GM23338 (cell line): Measurements from ENCODE around the gene NAB2. TPM values are rescaled to one million over a fixed set of nuclear protein-coding genes. Genes with fewer than 3 reads are reported as not detected.

Experiments
- ATAC-seq: fragments of 200-7000 bp; cut with Tn5 transposase; 3 replicates; pipeline ENCODE4 v1.9.1; 2020
- DNase-seq: peaks from one replicate; pipeline ENCODE4 v3.0.0-alpha.2; 2015; ENCODE audit warnings: low spot score
- H2AFZ ChIP-seq: fragments of 200-600 bp; sonication (generic); 2 replicates; pipeline ENCODE4 v1.8.0; 2016; ENCODE audit warnings: antibody characterized with exemption, mild to moderate bottlenecking, moderate library complexity
- H3F3A ChIP-seq: fragments of 200-600 bp; sonication (generic); replicated peaks from 2 replicates; pipeline ENCODE4 v1.8.0; 2017; ENCODE audit warnings: antibody characterized with exemption, mixed run types, low read depth
- H3K27ac ChIP-seq: fragments of 200-600 bp; sonication (generic); 2 replicates; pipeline ENCODE4 v1.6.1; 2016; ENCODE audit warnings: low read depth
- H3K27me3 ChIP-seq: fragments of 200-600 bp; sonication (generic); 2 replicates; pipeline ENCODE4 v1.8.0; 2016; ENCODE audit warnings: mild to moderate bottlenecking, mixed run types, moderate library complexity; ENCODE audit not compliant: insufficient read depth
- H3K36me3 ChIP-seq: fragments of 200-600 bp; sonication (generic); 2 replicates; pipeline ENCODE4 v1.8.0; 2016; ENCODE audit warnings: mild to moderate bottlenecking; ENCODE audit not compliant: insufficient read depth
- H3K4me1 ChIP-seq: fragments of 200-600 bp; sonication (generic); 2 replicates; pipeline ENCODE4 v1.8.0; 2016; ENCODE audit warnings: mild to moderate bottlenecking, moderate library complexity; ENCODE audit not compliant: insufficient read depth
- H3K4me2 ChIP-seq: fragments of 200-600 bp; sonication (generic); 2 replicates; pipeline ENCODE4 v1.7.1; 2017; ENCODE audit warnings: mixed run types
- H3K4me3 ChIP-seq: fragments of 200-600 bp; sonication (generic); 2 replicates; pipeline ENCODE4 v1.6.1; 2016; ENCODE audit warnings: mixed run types
- H3K79me2 ChIP-seq: fragments of 200-600 bp; sonication (generic); replicated peaks from 2 replicates; pipeline ENCODE4 v1.8.0; 2017; ENCODE audit warnings: mild to moderate bottlenecking; ENCODE audit not compliant: insufficient read depth
- H3K9me2 ChIP-seq: fragments of 200-600 bp; sonication (generic); 2 replicates; pipeline ENCODE4 v1.8.0; 2017; ENCODE audit not compliant: insufficient read depth
- H4K20me1 ChIP-seq: fragments of 200-600 bp; sonication (generic); replicated peaks from 2 replicates; pipeline ENCODE4 v1.8.0; 2017; ENCODE audit warnings: mild to moderate bottlenecking; ENCODE audit not compliant: insufficient read depth
- H3K27ac Mint-ChIP-seq: 2 replicates; pipeline ENCODE4 v1.8.0; 2020; ENCODE audit warnings: inconsistent platforms, mild to moderate bottlenecking, moderate library complexity, mixed read lengths
- H3K27me3 Mint-ChIP-seq: 3 replicates; pipeline ENCODE4 v1.8.0; 2022; ENCODE audit warnings: low read depth, mild to moderate bottlenecking, moderate library complexity, mixed read lengths, inconsistent platforms; ENCODE audit not compliant: insufficient read depth, poor library complexity
- H3K36me3 Mint-ChIP-seq: 3 replicates; pipeline ENCODE4 v1.8.0; 2021; ENCODE audit warnings: low read depth, mild to moderate bottlenecking, inconsistent platforms, moderate library complexity, mixed read lengths
- H3K4me1 Mint-ChIP-seq: 3 replicates; pipeline ENCODE4 v1.8.0; 2020; ENCODE audit warnings: mild to moderate bottlenecking, inconsistent platforms, mixed read lengths
- H3K4me3 Mint-ChIP-seq: 3 replicates; pipeline ENCODE4 v1.8.0; 2021; ENCODE audit warnings: moderate library complexity, mild to moderate bottlenecking, inconsistent platforms, mixed read lengths
- H3K9me3 Mint-ChIP-seq: 3 replicates; pipeline ENCODE4 v1.8.0; 2020; ENCODE audit warnings: moderate library complexity, mild to moderate bottlenecking, inconsistent platforms, mixed read lengths
- CREB1 ChIP-seq: fragments of 250-450 bp; sonication (Bioruptor Pico); IDR thresholded peaks from 2 replicates; pipeline ENCODE4 v1.5.0; 2020; ENCODE audit warnings: low read depth, mild to moderate bottlenecking, moderate library complexity
- EZH2 ChIP-seq: fragments of 200-600 bp; sonication (generic); IDR thresholded peaks from one replicate; pipeline ENCODE4 v1.8.0; 2017; ENCODE audit warnings: antibody characterized with exemption, mild to moderate bottlenecking, low read depth; ENCODE audit not compliant: unreplicated experiment
- EZH2phosphoT487 ChIP-seq: fragments of 200-600 bp; sonication (generic); IDR thresholded peaks from one replicate; pipeline ENCODE4 v1.8.1; 2018; ENCODE audit warnings: antibody characterized with exemption; ENCODE audit not compliant: unreplicated experiment
- JUNB ChIP-seq: IDR thresholded peaks from one replicate; pipeline ENCODE4 v1.6.1; 2016; ENCODE audit warnings: antibody characterized with exemption; ENCODE audit not compliant: unreplicated experiment
- NANOG ChIP-seq: IDR thresholded peaks from 2 replicates; pipeline ENCODE4 v1.6.1; 2016; ENCODE audit warnings: antibody characterized with exemption, borderline replicate concordance
- POLR2AphosphoS5 ChIP-seq: IDR thresholded peaks from 2 replicates; pipeline ENCODE4 v1.6.1; 2016; ENCODE audit warnings: antibody characterized with exemption, low read depth
- STAT1 ChIP-seq: IDR thresholded peaks from one replicate; pipeline ENCODE4 v1.6.1; 2016; ENCODE audit warnings: antibody characterized with exemption; ENCODE audit not compliant: unreplicated experiment
- ZNF114 ChIP-seq: fragments of 250-450 bp; sonication (Bioruptor Pico); IDR thresholded peaks from 2 replicates; pipeline ENCODE4 v1.5.0; 2020; ENCODE audit warnings: mild to moderate bottlenecking, moderate library complexity
- ZNF331 ChIP-seq: fragments of 250-450 bp; sonication (Bioruptor Pico); IDR thresholded peaks from 2 replicates; pipeline ENCODE4 v1.5.0; 2020; ENCODE audit warnings: low read depth, mild to moderate bottlenecking, moderate library complexity
- polyA plus RNA-seq: library from polyadenylated mRNA; unstranded; fragments of >200 nt; fragmentation: Nextera tagmentation; extraction: Ambion mirVana; gene quantifications from 2 replicates; pipeline ENCODE4 v1.2.1, GENCODE V29; 2016
- total RNA-seq: library from RNA; depleted of rRNA; stranded (reverse); fragments of >200 nt; shearing (Covaris generic); gene quantifications from 2 replicates; pipeline ENCODE4 v1.2.3, GENCODE V29; 2014
- TF ChIP-seq, protein P1 (sequence below), 2 experiments: fragments of 200-600 bp in 1 of 2; sonication (generic) in 1 of 2; conservative IDR thresholded peaks; 2 replicates each; pipeline versions ENCODE4 v1.5.1 to v1.6.1; 2016 to 2017; ENCODE audit warnings: antibody characterized with exemption in 2 of 2, low read depth in 2 of 2, mild to moderate bottlenecking in 2 of 2, moderate library complexity in 1 of 2
- TF ChIP-seq, protein P2 (sequence below): IDR thresholded peaks from one replicate; pipeline ENCODE4 v1.6.1; 2018; ENCODE audit warnings: antibody characterized with exemption; ENCODE audit not compliant: unreplicated experiment
- TF ChIP-seq, protein P3 (sequence below): fragments of 250-450 bp; sonication (Bioruptor Pico); IDR thresholded peaks from 2 replicates; pipeline ENCODE4 v1.5.0; 2020; ENCODE audit warnings: mild to moderate bottlenecking, moderate library complexity
- TF ChIP-seq, protein P4 (sequence below): IDR thresholded peaks from 2 replicates; pipeline ENCODE4 v1.6.1; 2016; ENCODE audit warnings: antibody characterized with exemption

NAB2 gene
- total and polyA plus RNA-seq, 2 experiments from 2014 or later, result 6.5 to 19.8 TPM

DNA sequence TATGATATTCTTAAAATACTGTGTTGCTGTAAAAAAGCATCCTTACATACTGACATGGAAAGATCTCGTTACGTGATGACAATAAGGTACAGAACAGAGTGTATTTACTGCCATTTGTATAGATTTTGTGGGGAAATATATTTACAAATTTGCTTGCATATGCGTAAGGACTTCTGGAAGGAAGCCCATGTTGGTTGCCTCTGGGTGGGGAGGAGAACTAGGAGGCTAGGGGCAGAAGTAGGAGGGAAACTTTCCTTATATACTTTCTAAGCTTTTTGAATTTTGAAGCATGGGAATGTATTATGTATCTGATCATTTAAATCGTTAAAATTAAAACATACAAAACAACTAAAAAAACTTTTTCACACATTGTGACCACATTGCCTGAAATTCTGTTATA, 48.7 kb upstream of the NAB2 start:
- Histone ChIP-seq H3K27me3 (no peaks in the 10 kb centered on the region), H3K4me3 (no peak overlapping the region), H3K4me1 (no peaks in the 10 kb centered on the region), H3F3A (no peaks in the 10 kb centered on the region), H2AFZ (no peak overlapping the region), H3K9me2 (peaks cover 10% of the 10 kb centered on the region; the same call in 1 of the 2 replicates), H3K79me2 (no peaks in the 10 kb centered on the region), H3K27ac (no peak overlapping the region), H3K36me3 (no peaks in the 10 kb centered on the region), H4K20me1 (no peaks in the 10 kb centered on the region), H3K4me2 (no peak overlapping the region)
- TF ChIP-seq ZNF331 (CRISPR knock-in tag), result no peak
- TF ChIP-seq CREB1 (CRISPR knock-in tag), result no peak
- no peak for TF ChIP-seq EZH2phosphoT487
- TF ChIP-seq, protein P1, sequence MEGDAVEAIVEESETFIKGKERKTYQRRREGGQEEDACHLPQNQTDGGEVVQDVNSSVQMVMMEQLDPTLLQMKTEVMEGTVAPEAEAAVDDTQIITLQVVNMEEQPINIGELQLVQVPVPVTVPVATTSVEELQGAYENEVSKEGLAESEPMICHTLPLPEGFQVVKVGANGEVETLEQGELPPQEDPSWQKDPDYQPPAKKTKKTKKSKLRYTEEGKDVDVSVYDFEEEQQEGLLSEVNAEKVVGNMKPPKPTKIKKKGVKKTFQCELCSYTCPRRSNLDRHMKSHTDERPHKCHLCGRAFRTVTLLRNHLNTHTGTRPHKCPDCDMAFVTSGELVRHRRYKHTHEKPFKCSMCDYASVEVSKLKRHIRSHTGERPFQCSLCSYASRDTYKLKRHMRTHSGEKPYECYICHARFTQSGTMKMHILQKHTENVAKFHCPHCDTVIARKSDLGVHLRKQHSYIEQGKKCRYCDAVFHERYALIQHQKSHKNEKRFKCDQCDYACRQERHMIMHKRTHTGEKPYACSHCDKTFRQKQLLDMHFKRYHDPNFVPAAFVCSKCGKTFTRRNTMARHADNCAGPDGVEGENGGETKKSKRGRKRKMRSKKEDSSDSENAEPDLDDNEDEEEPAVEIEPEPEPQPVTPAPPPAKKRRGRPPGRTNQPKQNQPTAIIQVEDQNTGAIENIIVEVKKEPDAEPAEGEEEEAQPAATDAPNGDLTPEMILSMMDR (conservative IDR thresholded peaks at IDR 0.05; ENCODE audit: low read depth in 2 of 2), result no peak
- no peak for TF ChIP-seq POLR2AphosphoS5
- no peak for TF ChIP-seq STAT1
- TF ChIP-seq, protein P2, sequence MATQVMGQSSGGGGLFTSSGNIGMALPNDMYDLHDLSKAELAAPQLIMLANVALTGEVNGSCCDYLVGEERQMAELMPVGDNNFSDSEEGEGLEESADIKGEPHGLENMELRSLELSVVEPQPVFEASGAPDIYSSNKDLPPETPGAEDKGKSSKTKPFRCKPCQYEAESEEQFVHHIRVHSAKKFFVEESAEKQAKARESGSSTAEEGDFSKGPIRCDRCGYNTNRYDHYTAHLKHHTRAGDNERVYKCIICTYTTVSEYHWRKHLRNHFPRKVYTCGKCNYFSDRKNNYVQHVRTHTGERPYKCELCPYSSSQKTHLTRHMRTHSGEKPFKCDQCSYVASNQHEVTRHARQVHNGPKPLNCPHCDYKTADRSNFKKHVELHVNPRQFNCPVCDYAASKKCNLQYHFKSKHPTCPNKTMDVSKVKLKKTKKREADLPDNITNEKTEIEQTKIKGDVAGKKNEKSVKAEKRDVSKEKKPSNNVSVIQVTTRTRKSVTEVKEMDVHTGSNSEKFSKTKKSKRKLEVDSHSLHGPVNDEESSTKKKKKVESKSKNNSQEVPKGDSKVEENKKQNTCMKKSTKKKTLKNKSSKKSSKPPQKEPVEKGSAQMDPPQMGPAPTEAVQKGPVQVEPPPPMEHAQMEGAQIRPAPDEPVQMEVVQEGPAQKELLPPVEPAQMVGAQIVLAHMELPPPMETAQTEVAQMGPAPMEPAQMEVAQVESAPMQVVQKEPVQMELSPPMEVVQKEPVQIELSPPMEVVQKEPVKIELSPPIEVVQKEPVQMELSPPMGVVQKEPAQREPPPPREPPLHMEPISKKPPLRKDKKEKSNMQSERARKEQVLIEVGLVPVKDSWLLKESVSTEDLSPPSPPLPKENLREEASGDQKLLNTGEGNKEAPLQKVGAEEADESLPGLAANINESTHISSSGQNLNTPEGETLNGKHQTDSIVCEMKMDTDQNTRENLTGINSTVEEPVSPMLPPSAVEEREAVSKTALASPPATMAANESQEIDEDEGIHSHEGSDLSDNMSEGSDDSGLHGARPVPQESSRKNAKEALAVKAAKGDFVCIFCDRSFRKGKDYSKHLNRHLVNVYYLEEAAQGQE, result no peak
- TF ChIP-seq, protein P3, sequence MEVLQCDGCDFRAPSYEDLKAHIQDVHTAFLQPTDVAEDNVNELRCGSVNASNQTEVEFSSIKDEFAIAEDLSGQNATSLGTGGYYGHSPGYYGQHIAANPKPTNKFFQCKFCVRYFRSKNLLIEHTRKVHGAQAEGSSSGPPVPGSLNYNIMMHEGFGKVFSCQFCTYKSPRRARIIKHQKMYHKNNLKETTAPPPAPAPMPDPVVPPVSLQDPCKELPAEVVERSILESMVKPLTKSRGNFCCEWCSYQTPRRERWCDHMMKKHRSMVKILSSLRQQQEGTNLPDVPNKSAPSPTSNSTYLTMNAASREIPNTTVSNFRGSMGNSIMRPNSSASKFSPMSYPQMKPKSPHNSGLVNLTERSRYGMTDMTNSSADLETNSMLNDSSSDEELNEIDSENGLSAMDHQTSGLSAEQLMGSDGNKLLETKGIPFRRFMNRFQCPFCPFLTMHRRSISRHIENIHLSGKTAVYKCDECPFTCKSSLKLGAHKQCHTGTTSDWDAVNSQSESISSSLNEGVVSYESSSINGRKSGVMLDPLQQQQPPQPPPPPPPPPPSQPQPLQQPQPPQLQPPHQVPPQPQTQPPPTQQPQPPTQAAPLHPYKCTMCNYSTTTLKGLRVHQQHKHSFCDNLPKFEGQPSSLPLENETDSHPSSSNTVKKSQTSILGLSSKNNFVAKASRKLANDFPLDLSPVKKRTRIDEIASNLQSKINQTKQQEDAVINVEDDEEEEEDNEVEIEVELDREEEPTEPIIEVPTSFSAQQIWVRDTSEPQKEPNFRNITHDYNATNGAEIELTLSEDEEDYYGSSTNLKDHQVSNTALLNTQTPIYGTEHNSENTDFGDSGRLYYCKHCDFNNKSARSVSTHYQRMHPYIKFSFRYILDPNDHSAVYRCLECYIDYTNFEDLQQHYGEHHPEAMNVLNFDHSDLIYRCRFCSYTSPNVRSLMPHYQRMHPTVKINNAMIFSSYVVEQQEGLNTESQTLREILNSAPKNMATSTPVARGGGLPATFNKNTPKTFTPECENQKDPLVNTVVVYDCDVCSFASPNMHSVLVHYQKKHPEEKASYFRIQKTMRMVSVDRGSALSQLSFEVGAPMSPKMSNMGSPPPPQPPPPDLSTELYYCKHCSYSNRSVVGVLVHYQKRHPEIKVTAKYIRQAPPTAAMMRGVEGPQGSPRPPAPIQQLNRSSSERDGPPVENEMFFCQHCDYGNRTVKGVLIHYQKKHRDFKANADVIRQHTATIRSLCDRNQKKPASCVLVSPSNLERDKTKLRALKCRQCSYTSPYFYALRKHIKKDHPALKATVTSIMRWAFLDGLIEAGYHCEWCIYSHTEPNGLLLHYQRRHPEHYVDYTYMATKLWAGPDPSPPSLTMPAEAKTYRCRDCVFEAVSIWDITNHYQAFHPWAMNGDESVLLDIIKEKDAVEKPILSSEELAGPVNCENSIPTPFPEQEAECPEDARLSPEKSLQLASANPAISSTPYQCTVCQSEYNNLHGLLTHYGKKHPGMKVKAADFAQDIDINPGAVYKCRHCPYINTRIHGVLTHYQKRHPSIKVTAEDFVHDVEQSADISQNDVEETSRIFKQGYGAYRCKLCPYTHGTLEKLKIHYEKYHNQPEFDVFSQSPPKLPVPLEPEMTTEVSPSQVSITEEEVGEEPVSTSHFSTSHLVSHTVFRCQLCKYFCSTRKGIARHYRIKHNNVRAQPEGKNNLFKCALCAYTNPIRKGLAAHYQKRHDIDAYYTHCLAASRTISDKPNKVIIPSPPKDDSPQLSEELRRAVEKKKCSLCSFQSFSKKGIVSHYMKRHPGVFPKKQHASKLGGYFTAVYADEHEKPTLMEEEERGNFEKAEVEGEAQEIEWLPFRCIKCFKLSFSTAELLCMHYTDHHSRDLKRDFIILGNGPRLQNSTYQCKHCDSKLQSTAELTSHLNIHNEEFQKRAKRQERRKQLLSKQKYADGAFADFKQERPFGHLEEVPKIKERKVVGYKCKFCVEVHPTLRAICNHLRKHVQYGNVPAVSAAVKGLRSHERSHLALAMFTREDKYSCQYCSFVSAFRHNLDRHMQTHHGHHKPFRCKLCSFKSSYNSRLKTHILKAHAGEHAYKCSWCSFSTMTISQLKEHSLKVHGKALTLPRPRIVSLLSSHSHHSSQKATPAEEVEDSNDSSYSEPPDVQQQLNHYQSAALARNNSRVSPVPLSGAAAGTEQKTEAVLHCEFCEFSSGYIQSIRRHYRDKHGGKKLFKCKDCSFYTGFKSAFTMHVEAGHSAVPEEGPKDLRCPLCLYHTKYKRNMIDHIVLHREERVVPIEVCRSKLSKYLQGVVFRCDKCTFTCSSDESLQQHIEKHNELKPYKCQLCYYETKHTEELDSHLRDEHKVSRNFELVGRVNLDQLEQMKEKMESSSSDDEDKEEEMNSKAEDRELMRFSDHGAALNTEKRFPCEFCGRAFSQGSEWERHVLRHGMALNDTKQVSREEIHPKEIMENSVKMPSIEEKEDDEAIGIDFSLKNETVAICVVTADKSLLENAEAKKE (CRISPR knock-in tag), result no peak
- TF ChIP-seq ZNF114, result no peak
- no peak for TF ChIP-seq JUNB
- TF ChIP-seq, protein P4, sequence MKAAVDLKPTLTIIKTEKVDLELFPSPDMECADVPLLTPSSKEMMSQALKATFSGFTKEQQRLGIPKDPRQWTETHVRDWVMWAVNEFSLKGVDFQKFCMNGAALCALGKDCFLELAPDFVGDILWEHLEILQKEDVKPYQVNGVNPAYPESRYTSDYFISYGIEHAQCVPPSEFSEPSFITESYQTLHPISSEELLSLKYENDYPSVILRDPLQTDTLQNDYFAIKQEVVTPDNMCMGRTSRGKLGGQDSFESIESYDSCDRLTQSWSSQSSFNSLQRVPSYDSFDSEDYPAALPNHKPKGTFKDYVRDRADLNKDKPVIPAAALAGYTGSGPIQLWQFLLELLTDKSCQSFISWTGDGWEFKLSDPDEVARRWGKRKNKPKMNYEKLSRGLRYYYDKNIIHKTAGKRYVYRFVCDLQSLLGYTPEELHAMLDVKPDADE, result no peak
- TF ChIP-seq EZH2, result no peak
- no peak for TF ChIP-seq NANOG
- Mint-ChIP-seq H3K36me3 (no peaks in the 10 kb centered on the region), H3K27me3 (peaks cover 5% of the 10 kb centered on the region), H3K9me3 (no peaks in the 10 kb centered on the region), H3K4me3 (no peak overlapping the region), H3K4me1 (peaks cover 5% of the 10 kb centered on the region), H3K27ac (no peak overlapping the region)
- ATAC-seq (no peak), DNase-seq (no peak)
